Panc1 (cell line): ENCODE data around the gene FBXO24. TPM values are rescaled to one million over a fixed set of nuclear protein-coding genes. Genes with fewer than 3 reads are reported as not detected.

Experiments used
- ATAC-seq: fragments of 200-7000 bp; cut with Tn5 transposase; 2 replicates; pipeline ENCODE4 v1.9.1; 2020; ENCODE audit warnings: mild to moderate bottlenecking, moderate library complexity
- BruUV-seq: library from RNA; stranded (reverse); fragments of 400-500 nt; replicated peaks from 2 replicates; lab custom pipeline; 2021; lab: Mats Ljungman, UMichigan
- CTCF ChIA-PET: fragments of 300-600 bp; sonication (Branson Sonifier 250); formaldehyde crosslinking; loops from one replicate; lab custom pipeline; 2022; ENCODE audit warnings: antibody characterized with exemption; lab: Charles Lee
- POLR2A ChIA-PET: fragments of 300-600 bp; sonication (Branson Sonifier 250); formaldehyde crosslinking; loops from one replicate; lab custom pipeline; 2022; ENCODE audit warnings: antibody characterized with exemption; lab: Charles Lee
- DNase-seq: peaks from one replicate; pipeline ENCODE4 v3.0.0-alpha.2; 2010; ENCODE audit warnings: low read depth, low spot score
- H3K27ac ChIP-seq: 2 replicates; pipeline ENCODE4 v1.5.1; 2011; ENCODE audit warnings: mild to moderate bottlenecking, low read length, inconsistent platforms
- H3K27me3 ChIP-seq: fragments of 200-500 bp; sonication (Bioruptor generic); 2 replicates; pipeline ENCODE4 v1.6.0; 2014; ENCODE audit warnings: low read length, inconsistent platforms; ENCODE audit not compliant: control insufficient read depth, insufficient read depth
- H3K36me3 ChIP-seq: fragments of 200-500 bp; sonication (Bioruptor generic); 2 replicates; pipeline ENCODE4 v1.5.1; 2014; ENCODE audit warnings: inconsistent platforms, mild to moderate bottlenecking, low read length, moderate library complexity; ENCODE audit not compliant: control insufficient read depth, insufficient read depth
- H3K4me1 ChIP-seq: 2 replicates; pipeline ENCODE4 v1.5.1; 2011; ENCODE audit warnings: inconsistent platforms, mild to moderate bottlenecking, low read length, moderate library complexity; ENCODE audit not compliant: control insufficient read depth, insufficient read depth
- H3K4me3 ChIP-seq, 2 experiments: 2 replicates each; pipeline ENCODE4 v1.5.1; 2011 to 2012; ENCODE audit warnings: low read depth in 2 of 2, low read length in 2 of 2, mild to moderate bottlenecking in 2 of 2, inconsistent platforms in 1 of 2, moderate library complexity in 1 of 2
- H3K9me3 ChIP-seq: fragments of 200-500 bp; sonication (Bioruptor generic); 2 replicates; pipeline ENCODE4 v1.5.1; 2014; ENCODE audit warnings: low read depth, mild to moderate bottlenecking, inconsistent platforms, low read length, moderate library complexity; ENCODE audit not compliant: control insufficient read depth, insufficient read depth
- POLR2AphosphoS5 ChIP-seq: IDR thresholded peaks from 2 replicates; pipeline ENCODE4 v1.6.1; 2012; ENCODE audit warnings: mild to moderate bottlenecking, low read depth, low read length, moderate library complexity
- SIN3A ChIP-seq: IDR thresholded peaks from 2 replicates; pipeline ENCODE4 v1.6.1; 2012; ENCODE audit warnings: low read depth, mild to moderate bottlenecking, low read length, moderate library complexity, borderline replicate concordance; ENCODE audit not compliant: insufficient read depth
- TCF7L2 ChIP-seq: IDR thresholded peaks from 2 replicates; pipeline ENCODE4 v1.6.1; 2011; ENCODE audit warnings: mild to moderate bottlenecking, low read depth, low read length, inconsistent platforms
- in situ Hi-C: cut with HindIII; loops from 2 replicates; pipeline ENCODE4 v1.10.0; 2016; ENCODE audit warnings: low sequenced_read_pairs, low pct_unique_long_range_greater_than_20kb
- intact Hi-C: fragments of 100-400 bp; cut with micrococcal nuclease; formaldehyde crosslinking; loops from one replicate; pipeline ENCODE4 v1.10.0; 2022; ENCODE audit not compliant: unreplicated experiment
- total RNA-seq: library from RNA; stranded (reverse); gene quantifications from one replicate; pipeline ENCODE4 v1.2.1, GENCODE V29; 2021; ENCODE audit not compliant: unreplicated experiment
- TF ChIP-seq, protein P1 (sequence below), 2 experiments: IDR thresholded peaks; 2 replicates each; pipeline ENCODE4 v1.6.1; 2011 to 2012; ENCODE audit warnings: low read depth in 2 of 2, control low read depth in 1 of 2, low read length in 1 of 2, mild to moderate bottlenecking in 1 of 2, moderate library complexity in 1 of 2; ENCODE audit not compliant: insufficient read depth in 1 of 2
- TF ChIP-seq, protein P2 (sequence below): fragments of 450-650 bp; IDR thresholded peaks from 2 replicates; pipeline ENCODE4 v1.5.1; 2017; ENCODE audit warnings: mild to moderate bottlenecking

FBXO24 gene
- total RNA-seq, 1 experiment from 2014 or later: 0.59 TPM

DNA sequence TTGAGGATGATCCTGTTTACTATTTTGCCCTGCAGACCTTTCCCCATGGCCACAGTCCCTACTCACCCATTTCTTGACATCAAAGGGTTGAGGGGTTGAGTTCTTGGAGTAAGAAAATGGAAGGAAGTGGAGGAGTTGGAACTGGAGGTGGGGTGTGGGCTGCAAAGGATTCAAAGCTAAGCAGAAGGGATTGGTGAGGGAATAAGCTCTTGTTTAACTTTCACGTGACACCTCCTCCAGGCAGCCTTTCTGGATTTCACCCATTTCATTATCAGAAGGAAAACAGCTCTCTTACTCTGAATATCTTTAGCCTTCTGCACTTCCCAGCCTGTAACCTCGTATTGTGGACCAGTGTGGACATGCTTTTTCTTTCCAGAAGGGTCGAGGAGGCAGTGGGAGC, 39.9 kb downstream of the FBXO24 start:
- in situ Hi-C loops (no loop called here), intact Hi-C loops (no loop called here)
- Histone ChIP-seq H3K4me1 (no peaks in the 10 kb centered on the region), H3K36me3 (no peaks in the 10 kb centered on the region; the same call in 1 of the 2 replicates), H3K27ac (no peak overlapping the region), H3K4me3 (peak overlapping the region; percentile 23 to 36), H3K27me3 (no peaks in the 10 kb centered on the region), H3K9me3 (no peaks in the 10 kb centered on the region)
- no peak for TF ChIP-seq SIN3A
- no peak for TF ChIP-seq TCF7L2
- TF ChIP-seq, protein P1, sequence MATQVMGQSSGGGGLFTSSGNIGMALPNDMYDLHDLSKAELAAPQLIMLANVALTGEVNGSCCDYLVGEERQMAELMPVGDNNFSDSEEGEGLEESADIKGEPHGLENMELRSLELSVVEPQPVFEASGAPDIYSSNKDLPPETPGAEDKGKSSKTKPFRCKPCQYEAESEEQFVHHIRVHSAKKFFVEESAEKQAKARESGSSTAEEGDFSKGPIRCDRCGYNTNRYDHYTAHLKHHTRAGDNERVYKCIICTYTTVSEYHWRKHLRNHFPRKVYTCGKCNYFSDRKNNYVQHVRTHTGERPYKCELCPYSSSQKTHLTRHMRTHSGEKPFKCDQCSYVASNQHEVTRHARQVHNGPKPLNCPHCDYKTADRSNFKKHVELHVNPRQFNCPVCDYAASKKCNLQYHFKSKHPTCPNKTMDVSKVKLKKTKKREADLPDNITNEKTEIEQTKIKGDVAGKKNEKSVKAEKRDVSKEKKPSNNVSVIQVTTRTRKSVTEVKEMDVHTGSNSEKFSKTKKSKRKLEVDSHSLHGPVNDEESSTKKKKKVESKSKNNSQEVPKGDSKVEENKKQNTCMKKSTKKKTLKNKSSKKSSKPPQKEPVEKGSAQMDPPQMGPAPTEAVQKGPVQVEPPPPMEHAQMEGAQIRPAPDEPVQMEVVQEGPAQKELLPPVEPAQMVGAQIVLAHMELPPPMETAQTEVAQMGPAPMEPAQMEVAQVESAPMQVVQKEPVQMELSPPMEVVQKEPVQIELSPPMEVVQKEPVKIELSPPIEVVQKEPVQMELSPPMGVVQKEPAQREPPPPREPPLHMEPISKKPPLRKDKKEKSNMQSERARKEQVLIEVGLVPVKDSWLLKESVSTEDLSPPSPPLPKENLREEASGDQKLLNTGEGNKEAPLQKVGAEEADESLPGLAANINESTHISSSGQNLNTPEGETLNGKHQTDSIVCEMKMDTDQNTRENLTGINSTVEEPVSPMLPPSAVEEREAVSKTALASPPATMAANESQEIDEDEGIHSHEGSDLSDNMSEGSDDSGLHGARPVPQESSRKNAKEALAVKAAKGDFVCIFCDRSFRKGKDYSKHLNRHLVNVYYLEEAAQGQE (IDR thresholded peaks at IDR 0.05; ENCODE audit: insufficient read depth in 1 of 2, low read depth in 2 of 2, low read length in 1 of 2): no peak
- TF ChIP-seq, protein P2, sequence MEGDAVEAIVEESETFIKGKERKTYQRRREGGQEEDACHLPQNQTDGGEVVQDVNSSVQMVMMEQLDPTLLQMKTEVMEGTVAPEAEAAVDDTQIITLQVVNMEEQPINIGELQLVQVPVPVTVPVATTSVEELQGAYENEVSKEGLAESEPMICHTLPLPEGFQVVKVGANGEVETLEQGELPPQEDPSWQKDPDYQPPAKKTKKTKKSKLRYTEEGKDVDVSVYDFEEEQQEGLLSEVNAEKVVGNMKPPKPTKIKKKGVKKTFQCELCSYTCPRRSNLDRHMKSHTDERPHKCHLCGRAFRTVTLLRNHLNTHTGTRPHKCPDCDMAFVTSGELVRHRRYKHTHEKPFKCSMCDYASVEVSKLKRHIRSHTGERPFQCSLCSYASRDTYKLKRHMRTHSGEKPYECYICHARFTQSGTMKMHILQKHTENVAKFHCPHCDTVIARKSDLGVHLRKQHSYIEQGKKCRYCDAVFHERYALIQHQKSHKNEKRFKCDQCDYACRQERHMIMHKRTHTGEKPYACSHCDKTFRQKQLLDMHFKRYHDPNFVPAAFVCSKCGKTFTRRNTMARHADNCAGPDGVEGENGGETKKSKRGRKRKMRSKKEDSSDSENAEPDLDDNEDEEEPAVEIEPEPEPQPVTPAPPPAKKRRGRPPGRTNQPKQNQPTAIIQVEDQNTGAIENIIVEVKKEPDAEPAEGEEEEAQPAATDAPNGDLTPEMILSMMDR: no peak
- no peak for DNase-seq
- ChIA-PET CTCF (interaction anchor here (0.6 to 1.1 kb wide), 5 partner anchors 13 to 170 kb away, joined by 4 to 8 read pairs (median 5); partner anchors contain the start of gene PCOLCE), POLR2A (interaction anchor here (0.6 kb wide), 1 partner anchor 10 kb away, joined by 4 read pairs; no protein-coding TSS in a partner anchor)
- no TSS peak for BruUV-seq
- no peak for ATAC-seq

DNA sequence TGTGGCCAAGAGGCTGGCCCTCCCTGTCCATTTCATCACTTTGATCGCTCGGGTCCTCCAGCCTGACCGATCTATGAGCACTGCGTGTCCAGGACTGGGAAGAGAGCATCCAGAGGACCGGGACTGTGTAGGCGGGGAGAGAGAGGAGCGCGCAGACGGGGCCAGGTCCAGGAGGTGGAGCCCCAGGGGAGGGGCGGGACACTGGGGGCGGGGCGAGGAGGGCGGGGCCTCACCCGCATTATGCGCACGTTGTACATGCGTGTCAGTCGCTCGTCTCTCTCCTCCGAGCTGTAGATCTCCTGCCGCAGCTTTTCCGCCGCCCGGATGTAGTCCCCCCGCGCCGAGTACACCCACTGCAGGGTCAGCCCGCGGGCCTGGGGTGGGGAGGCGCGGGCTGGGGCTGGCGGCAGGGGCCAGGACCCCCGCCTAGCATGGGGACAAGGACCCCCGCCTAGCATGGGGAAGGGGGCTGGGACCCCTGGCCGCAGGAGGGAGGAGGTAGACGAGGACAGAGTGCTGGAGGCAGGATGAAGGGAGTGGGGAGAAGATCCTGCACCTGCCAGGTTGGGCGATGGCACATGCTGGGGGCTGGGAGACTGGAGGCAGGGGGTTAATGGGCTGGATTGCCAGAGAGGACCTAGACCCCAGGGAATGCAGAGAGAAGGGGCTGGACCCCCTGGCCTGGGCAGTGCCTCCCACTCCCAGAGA, 40.6 kb downstream of the FBXO24 start:
- Histone ChIP-seq H3K9me3 (no peaks in the 10 kb centered on the region), H3K4me3 (peak overlapping the region; percentile 23 to 39), H3K27ac (no peak overlapping the region), H3K4me1 (no peaks in the 10 kb centered on the region), H3K27me3 (no peaks in the 10 kb centered on the region), H3K36me3 (no peaks in the 10 kb centered on the region; the same call in 1 of the 2 replicates)
- ChIA-PET CTCF (interaction anchor here (0.6 to 1.1 kb wide), 4 partner anchors 23 to 171 kb away, joined by 4 to 8 read pairs (median 6); partner anchors contain the start of gene PCOLCE), POLR2A (no interaction called here)
- TF ChIP-seq, protein P1 (IDR thresholded peaks at IDR 0.05; ENCODE audit: insufficient read depth in 1 of 2, low read depth in 2 of 2, low read length in 1 of 2): no peak
- TF ChIP-seq SIN3A (no peak), POLR2AphosphoS5 (no peak), TCF7L2 (no peak)
- TF ChIP-seq, protein P2: no peak
- BruUV-seq: no TSS peak
- DNase-seq: no peak
- intact Hi-C loops: no loop called here
- in situ Hi-C loops: no loop called here
- ATAC-seq: peak; percentile 89
